HG02623 (cell line): ENCODE data around the gene ALB.
"Not testable (repeated sequence)": the region's sequence is repeated elsewhere in the genome, so short reads cannot be mapped to it uniquely, and the experiment has no call there.

Experiments
- ATAC-seq: cut with Tn5 transposase; IDR thresholded peaks from one replicate; pipeline ENCODE4 v1.9.1; 2021; ENCODE audit warnings: moderate library complexity; ENCODE audit not compliant: unreplicated experiment

ALB gene

GRCh38 chr4:73404042-73404441 is at the start of gene ALB:
TSS of gene ALB (plus strand) at chr4:73404287. CDS start at chr4:73404328, 41 bp downstream.
- no peak for ATAC-seq

- ATAC-seq, result not testable (repeated sequence)
Measured at GRCh38 chr4:73357174-73357573, 46.9 kb upstream of the ALB start.

DNA sequence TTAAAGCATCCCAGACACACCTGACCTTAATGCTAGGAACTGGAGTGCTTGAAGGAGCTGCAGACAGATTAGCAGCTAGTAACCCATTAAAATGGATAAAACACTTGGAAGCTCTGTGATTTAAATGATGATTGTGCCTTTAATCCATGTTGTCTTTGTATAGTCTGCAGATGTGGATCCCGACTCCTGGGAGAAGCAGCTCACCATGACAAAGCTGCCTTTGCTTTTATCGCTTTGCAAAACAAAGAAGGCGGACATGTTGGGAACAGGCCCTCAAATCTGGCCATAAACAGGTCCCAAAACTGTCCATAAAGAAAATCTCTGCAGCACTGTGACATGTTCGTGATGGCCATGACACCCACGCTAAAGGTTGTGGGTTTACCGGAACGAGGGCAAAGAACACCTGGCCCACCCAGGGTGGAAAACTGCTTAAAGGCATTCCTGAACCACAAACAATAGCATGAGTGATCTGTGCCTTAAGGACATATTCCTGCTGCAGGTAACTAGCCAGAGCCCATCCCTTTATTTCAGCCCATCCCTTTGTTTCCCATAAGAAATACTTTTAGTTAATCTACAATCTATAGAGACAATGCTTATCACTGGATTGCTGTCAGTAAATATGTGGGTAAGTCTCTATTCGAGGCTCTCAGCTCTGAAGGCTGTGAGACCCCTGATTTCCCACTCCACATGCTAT is 34.4 kb upstream of the ALB start:
- ATAC-seq, result not testable (repeated sequence)

GRCh38 chr4:73375328-73375741 is 28.8 kb upstream of the ALB start:
- no peak for ATAC-seq

- no peak for ATAC-seq
Measured at GRCh38 chr4:73376251-73376650, 27.8 kb upstream of the ALB start.

GRCh38 chr4:73376976-73377375 is 27.1 kb upstream of the ALB start:
- ATAC-seq, result no peak

DNA sequence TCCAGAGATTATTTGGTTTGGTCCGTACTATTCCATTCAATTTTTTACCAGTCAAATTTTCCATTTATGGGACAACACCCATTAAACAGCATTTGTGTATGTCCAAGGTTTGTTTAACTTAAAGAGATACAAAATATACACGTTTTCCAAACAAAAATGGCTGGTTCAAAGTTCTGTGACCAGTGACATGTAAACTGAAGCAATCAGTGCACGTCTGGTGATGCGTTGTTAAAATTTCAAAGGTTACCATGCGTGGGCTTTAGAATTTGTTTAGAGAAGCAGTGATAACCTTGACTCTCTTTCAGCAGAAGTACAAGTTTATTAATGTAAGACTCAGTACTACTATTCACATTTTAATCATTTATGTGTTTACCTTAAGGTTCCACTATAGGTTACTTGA is 25.2 kb upstream of the ALB start:
- no peak for ATAC-seq

- ATAC-seq, result no peak
Measured at GRCh38 chr4:73379946-73380345, 24.1 kb upstream of the ALB start.

- no peak for ATAC-seq
Measured at GRCh38 chr4:73381214-73381613, 22.9 kb upstream of the ALB start.

- no peak for ATAC-seq
Measured at GRCh38 chr4:73383452-73383851, 20.6 kb upstream of the ALB start.

- ATAC-seq, result no peak
Measured at GRCh38 chr4:73387552-73387951, 16.5 kb upstream of the ALB start.

DNA sequence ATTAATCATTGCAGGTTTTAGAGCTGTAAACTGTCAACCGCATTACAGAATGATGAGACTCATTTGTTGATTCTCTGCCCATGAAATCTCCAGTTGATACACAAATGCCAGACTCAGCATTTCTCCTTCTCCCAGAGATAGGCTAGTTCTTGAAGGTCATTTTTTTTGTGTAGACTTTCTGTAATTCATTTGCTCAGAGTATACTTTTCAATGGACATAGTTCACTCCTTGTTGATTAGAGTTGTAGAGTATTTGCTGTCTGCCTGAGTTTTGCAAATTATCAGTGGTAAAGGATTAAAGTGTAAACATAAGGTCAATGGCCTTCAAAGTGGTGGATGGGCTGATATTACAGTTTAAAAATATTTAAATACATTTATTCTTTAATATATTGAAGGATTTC is 15.2 kb upstream of the ALB start:
- ATAC-seq, result no peak

DNA sequence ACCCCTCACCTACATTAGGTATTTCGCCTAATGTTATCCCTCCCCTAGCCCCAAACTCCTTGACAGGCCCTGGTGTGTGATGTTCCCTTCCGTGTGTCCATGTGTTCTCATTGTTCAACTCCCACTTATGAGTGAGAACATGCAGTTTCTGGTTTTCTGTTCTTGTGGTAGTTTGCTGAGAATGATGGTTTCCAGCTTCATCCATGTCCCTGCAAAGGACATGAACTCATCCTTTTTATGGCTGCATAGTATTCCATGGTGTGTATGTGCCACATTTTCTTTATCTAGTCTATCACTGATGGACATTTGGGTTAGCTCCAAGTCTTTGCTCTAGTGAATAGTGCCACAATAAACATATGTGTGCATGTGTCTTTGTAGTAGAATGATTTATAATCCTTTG is 14.4 kb upstream of the ALB start:
- ATAC-seq, result not testable (repeated sequence)

- ATAC-seq, result no peak
Measured at GRCh38 chr4:73391774-73392173, 12.3 kb upstream of the ALB start.

DNA sequence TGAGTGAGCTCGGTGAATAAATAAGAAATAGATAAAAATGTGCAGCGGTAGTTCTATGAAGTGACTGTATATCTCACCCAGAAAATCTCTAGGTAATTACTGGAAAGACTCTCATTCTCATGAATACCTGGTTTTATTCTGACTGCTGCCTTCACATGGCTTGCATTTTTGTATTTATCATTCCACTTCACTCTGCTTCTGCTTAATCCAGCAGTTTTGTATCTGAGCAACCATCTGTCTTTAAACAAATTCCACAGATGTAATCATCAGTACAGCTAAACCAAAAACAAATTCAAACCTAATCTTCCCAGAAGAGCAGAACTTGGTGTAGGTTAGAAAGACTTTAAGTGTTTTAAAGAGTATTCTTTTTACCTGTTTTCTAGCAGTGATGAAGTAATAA is 11.2 kb upstream of the ALB start:
- no peak for ATAC-seq

GRCh38 chr4:73396304-73396703 is 7.8 kb upstream of the ALB start:
- ATAC-seq, result no peak

DNA sequence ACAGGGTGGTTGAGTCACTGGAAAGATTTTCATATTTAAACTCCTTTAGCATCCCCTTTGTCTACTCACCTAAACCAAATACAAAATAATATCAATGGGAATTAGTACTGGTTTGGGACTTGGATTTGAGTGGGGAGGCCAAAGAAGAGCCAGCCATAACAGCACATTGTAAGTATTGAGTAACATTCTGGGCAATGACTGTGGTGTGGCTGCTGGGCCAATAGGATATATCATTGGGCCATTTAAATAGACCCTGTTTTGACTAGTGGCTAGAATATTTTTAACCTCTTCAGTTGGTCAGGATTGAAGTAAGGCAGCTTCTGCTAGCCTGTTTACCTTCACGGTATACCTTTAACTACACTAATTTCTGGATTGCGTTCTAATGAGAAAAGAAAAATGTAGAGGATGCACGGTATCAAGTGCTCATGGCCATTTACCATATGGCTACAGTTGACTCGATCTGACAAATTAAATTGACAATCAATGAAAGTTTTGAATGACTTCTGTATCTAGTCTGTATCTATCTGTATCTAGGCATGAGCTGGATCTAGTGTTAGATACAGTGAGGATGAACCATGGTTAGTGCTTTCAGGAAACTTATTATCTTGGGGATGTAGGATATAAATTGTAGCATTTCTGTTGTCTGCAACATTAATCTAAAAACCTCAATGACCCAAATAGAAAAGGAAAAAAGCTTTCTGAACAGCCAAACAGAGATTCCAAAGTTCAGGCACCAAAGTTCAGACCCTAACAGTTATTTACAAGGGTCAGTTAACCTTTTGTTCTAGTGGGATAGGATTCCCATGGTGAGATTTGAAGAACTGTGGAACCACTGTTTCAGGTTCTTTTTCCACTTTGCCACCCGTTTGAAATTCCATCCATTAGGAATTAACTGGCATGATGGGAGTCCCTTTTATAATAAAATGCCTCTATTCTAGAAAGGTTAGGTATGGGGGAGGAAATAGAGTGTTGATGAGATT is 6.8 kb upstream of the ALB start:
- ATAC-seq, result no peak

DNA sequence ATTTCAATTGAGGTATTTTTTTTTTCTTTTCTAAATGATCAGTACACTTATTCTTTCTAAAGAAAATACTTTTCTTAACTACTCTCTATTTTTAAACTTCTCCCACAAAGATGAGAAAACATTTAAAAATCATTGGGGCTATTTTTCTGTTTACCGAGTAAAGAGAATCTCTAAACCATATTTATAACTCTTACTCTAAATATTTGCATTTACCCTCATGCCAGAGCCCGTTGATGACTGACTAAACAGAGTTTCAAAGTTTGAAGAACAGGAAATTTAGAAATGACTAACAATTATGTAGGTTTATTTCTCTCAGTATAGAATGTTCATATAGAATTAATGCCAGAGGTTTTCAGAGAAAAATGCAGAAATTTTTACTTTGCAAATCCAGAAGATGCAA is 2.7 kb upstream of the ALB start:
- ATAC-seq, result no peak

DNA sequence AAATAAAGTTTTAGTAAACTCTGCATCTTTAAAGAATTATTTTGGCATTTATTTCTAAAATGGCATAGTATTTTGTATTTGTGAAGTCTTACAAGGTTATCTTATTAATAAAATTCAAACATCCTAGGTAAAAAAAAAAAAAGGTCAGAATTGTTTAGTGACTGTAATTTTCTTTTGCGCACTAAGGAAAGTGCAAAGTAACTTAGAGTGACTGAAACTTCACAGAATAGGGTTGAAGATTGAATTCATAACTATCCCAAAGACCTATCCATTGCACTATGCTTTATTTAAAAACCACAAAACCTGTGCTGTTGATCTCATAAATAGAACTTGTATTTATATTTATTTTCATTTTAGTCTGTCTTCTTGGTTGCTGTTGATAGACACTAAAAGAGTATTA is 370 bp downstream of the ALB start:
- ATAC-seq, result no peak

- no peak for ATAC-seq
Measured at GRCh38 chr4:73405138-73405537, 1.1 kb downstream of the ALB start.

DNA sequence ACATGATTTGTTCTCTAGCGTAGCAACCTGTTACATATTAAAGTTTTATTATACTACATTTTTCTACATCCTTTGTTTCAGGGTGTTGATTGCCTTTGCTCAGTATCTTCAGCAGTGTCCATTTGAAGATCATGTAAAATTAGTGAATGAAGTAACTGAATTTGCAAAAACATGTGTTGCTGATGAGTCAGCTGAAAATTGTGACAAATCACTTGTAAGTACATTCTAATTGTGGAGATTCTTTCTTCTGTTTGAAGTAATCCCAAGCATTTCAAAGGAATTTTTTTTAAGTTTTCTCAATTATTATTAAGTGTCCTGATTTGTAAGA is 2.4 kb downstream of the ALB start:
- ATAC-seq, result no peak

DNA sequence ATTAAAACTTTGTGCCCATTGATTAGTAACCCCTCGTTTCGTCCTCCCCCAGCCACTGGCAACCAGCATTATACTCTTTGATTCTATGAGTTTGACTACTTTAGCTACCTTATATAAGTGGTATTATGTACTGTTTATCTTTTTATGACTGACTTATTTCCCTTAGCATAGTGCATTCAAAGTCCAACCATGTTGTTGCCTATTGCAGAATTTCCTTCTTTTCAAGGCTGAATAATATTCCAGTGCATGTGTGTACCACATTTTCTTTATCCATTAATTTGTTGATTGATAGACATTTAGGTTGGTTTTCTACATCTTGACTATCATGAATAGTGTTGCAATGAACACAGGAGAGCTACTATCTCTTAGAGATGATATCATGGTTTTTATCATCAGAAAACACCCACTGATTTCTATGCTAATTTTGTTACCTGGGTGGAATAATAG is 3.2 kb downstream of the ALB start:
- ATAC-seq, result no peak
